ENCODE results near the gene LAMP5. TPM values are rescaled to one million over a fixed set of nuclear protein-coding genes. Genes with fewer than 3 reads are reported as not detected.

LAMP5 gene
- total RNA-seq, 1 donor from 2014 or later, result 2.3 TPM

DNA sequence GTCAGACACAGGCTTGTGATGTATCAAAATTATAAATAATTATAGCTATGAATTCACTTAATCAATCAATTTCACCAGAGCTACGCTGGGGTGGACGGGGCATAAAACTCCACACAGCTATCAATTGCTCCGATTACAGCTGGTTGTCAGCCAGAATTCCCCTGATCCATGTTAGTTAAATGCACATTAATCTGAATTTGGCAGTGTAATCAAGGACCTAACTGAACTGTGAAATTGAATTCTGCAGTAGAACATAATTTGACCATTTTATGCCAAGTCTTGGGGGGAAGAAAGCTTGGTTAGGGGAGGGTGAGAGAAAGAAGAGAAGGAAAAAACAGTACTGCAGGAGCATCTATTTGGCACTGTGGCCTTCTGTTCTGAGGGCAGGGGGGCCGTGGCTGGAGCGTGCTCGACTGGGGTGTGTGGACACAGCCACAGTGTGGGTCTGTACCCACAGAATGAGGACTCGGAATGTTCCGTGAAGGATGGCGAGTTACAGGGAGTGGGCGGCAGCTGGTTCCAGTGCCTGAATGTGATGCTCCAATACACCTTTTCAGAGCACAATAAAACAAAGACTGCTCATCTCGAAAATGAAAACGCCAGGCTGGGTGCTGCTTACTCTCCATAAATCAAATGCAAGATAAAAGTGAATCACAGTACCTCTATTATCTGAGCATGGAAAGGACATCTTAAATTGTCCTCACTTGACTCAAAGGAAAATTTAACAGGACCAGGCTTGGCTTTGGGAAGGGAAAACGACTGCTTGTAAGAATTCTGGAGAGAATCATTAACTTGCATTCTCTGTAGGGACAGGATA, 59.2 kb downstream of the LAMP5 start:
- TF ChIP-seq, protein P1, sequence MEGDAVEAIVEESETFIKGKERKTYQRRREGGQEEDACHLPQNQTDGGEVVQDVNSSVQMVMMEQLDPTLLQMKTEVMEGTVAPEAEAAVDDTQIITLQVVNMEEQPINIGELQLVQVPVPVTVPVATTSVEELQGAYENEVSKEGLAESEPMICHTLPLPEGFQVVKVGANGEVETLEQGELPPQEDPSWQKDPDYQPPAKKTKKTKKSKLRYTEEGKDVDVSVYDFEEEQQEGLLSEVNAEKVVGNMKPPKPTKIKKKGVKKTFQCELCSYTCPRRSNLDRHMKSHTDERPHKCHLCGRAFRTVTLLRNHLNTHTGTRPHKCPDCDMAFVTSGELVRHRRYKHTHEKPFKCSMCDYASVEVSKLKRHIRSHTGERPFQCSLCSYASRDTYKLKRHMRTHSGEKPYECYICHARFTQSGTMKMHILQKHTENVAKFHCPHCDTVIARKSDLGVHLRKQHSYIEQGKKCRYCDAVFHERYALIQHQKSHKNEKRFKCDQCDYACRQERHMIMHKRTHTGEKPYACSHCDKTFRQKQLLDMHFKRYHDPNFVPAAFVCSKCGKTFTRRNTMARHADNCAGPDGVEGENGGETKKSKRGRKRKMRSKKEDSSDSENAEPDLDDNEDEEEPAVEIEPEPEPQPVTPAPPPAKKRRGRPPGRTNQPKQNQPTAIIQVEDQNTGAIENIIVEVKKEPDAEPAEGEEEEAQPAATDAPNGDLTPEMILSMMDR (IDR thresholded peaks at IDR 0.05; ENCODE audit: insufficient read depth, low read depth, low read length), result no peak
- TF ChIP-seq EZH2 (IDR thresholded peaks at IDR 0.05; ENCODE audit: insufficient read depth, low read length), result no peak
- Histone ChIP-seq H3K9me3 (ENCODE audit: insufficient read depth, low read depth, low read length) (no peaks in the 10 kb centered on the region), H3K79me2 (ENCODE audit: insufficient read depth, low read length) (no peaks in the 10 kb centered on the region), H3K27ac (ENCODE audit: low read depth, low read length) (no peak overlapping the region), H3K4me2 (ENCODE audit: low read length) (no peak overlapping the region), H3K4me1 (ENCODE audit: insufficient read depth, low read length) (no peaks in the 10 kb centered on the region), H3K36me3 (ENCODE audit: insufficient read depth, low read length) (no peaks in the 10 kb centered on the region), H4K20me1 (ENCODE audit: insufficient read depth, low read length) (no peaks in the 10 kb centered on the region), H3K9ac (ENCODE audit: low read length) (no peak overlapping the region), H3K4me3 (ENCODE audit: insufficient read depth, low read depth, low read length) (no peak overlapping the region), H2AFZ (ENCODE audit: low read depth, low read length) (no peak overlapping the region), H3K27me3 (ENCODE audit: insufficient read depth, low read length) (no peaks in the 10 kb centered on the region)
- H3K27ac Mint-ChIP-seq (ENCODE audit: unreplicated experiment), result no peak overlapping the region
- peaks cover 7% of the 10 kb centered on the region for H3K4me1 Mint-ChIP-seq (ENCODE audit: low read depth, unreplicated experiment)
- FAIRE-seq, result no peak
- peaks cover 6% of the 10 kb centered on the region for H3K27me3 Mint-ChIP-seq (ENCODE audit: low read depth, unreplicated experiment)
- no peak overlapping the region for H3K4me3 Mint-ChIP-seq (ENCODE audit: unreplicated experiment)
- H3K9me3 Mint-ChIP-seq (ENCODE audit: unreplicated experiment), result peaks cover 4% of the 10 kb centered on the region
- no peaks in the 10 kb centered on the region for H3K36me3 Mint-ChIP-seq (ENCODE audit: low read depth, unreplicated experiment)
- no peak for DNase-seq (ENCODE audit: low read depth)

DNA sequence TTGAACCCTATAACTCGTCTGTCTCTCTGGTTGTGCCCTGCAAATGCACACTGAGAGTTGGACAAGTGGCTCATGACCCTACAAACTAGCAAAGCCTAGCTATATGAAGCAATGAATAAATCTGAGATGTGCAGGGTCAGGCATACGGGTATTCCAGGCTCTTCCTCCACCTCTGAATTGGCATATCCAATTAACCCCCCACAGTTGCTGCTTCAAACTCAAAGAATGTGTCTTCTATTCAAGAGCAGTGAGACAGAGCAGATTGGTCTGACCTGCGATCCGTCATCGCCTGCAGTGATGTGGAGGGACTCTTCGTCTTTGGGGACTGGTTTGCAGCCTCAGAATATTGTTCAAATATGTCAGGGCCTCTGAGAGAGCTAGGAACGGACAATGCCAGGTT, 59.8 kb downstream of the LAMP5 start:
- Mint-ChIP-seq H3K36me3 (ENCODE audit: low read depth, unreplicated experiment) (no peaks in the 10 kb centered on the region), H3K4me1 (ENCODE audit: low read depth, unreplicated experiment) (peaks cover 7% of the 10 kb centered on the region), H3K4me3 (ENCODE audit: unreplicated experiment) (no peak overlapping the region), H3K27ac (ENCODE audit: unreplicated experiment) (no peak overlapping the region), H3K27me3 (ENCODE audit: low read depth, unreplicated experiment) (peaks cover 6% of the 10 kb centered on the region), H3K9me3 (ENCODE audit: unreplicated experiment) (peaks cover 3% of the 10 kb centered on the region)
- Histone ChIP-seq H3K9ac (ENCODE audit: low read length) (no peak overlapping the region), H3K79me2 (ENCODE audit: insufficient read depth, low read length) (no peaks in the 10 kb centered on the region), H3K4me1 (ENCODE audit: insufficient read depth, low read length) (no peaks in the 10 kb centered on the region), H3K4me2 (ENCODE audit: low read length) (no peak overlapping the region), H3K27me3 (ENCODE audit: insufficient read depth, low read length) (no peaks in the 10 kb centered on the region), H3K4me3 (ENCODE audit: insufficient read depth, low read depth, low read length) (no peak overlapping the region), H3K27ac (ENCODE audit: low read depth, low read length) (no peak overlapping the region), H3K9me3 (ENCODE audit: insufficient read depth, low read depth, low read length) (no peaks in the 10 kb centered on the region), H3K36me3 (ENCODE audit: insufficient read depth, low read length) (no peaks in the 10 kb centered on the region), H4K20me1 (ENCODE audit: insufficient read depth, low read length) (no peaks in the 10 kb centered on the region), H2AFZ (ENCODE audit: low read depth, low read length) (no peak overlapping the region)
- no peak for DNase-seq (ENCODE audit: low read depth)
- no peak for FAIRE-seq
- no peak for TF ChIP-seq EZH2 (IDR thresholded peaks at IDR 0.05; ENCODE audit: insufficient read depth, low read length)
- TF ChIP-seq, protein P1 (IDR thresholded peaks at IDR 0.05; ENCODE audit: insufficient read depth, low read depth, low read length), result no peak

DNA sequence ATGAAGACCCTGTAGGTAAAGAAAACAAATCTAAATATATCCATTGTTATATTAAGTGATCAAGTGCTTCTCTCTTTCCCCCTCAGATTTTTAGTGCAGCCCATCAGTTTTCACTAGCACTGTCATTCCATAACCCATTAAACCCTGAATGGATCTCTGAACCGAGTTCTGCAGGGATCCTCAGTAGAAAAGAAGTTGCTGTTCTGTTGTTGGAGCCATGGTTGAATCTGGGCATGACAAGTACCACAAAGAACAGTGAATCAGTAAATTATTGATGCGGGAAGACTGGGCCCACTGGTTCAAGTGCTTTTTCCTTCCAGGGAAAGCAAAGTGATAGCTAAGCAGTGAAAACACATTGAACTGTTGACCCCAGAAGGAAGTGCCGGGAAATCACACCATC, 60.4 kb downstream of the LAMP5 start:
- Mint-ChIP-seq H3K27ac (ENCODE audit: unreplicated experiment) (no peak overlapping the region), H3K36me3 (ENCODE audit: low read depth, unreplicated experiment) (no peaks in the 10 kb centered on the region), H3K4me3 (ENCODE audit: unreplicated experiment) (no peak overlapping the region), H3K9me3 (ENCODE audit: unreplicated experiment) (no peaks in the 10 kb centered on the region), H3K4me1 (ENCODE audit: low read depth, unreplicated experiment) (peaks cover 7% of the 10 kb centered on the region), H3K27me3 (ENCODE audit: low read depth, unreplicated experiment) (peaks cover 6% of the 10 kb centered on the region)
- Histone ChIP-seq H3K27me3 (ENCODE audit: insufficient read depth, low read length) (no peaks in the 10 kb centered on the region), H3K9ac (ENCODE audit: low read length) (no peak overlapping the region), H3K27ac (ENCODE audit: low read depth, low read length) (no peak overlapping the region), H3K4me2 (ENCODE audit: low read length) (no peak overlapping the region), H4K20me1 (ENCODE audit: insufficient read depth, low read length) (no peaks in the 10 kb centered on the region), H3K9me3 (ENCODE audit: insufficient read depth, low read depth, low read length) (no peaks in the 10 kb centered on the region), H3K36me3 (ENCODE audit: insufficient read depth, low read length) (no peaks in the 10 kb centered on the region), H3K4me1 (ENCODE audit: insufficient read depth, low read length) (no peaks in the 10 kb centered on the region), H3K4me3 (ENCODE audit: insufficient read depth, low read depth, low read length) (no peak overlapping the region), H3K79me2 (ENCODE audit: insufficient read depth, low read length) (no peaks in the 10 kb centered on the region), H2AFZ (ENCODE audit: low read depth, low read length) (no peak overlapping the region)
- DNase-seq (ENCODE audit: low read depth) (no peak), FAIRE-seq (no peak)
- TF ChIP-seq, protein P1 (IDR thresholded peaks at IDR 0.05; ENCODE audit: insufficient read depth, low read depth, low read length), result no peak
- no peak for TF ChIP-seq EZH2 (IDR thresholded peaks at IDR 0.05; ENCODE audit: insufficient read depth, low read length)
